ENCODE measurements around the gene TPM1. TPM values are rescaled to one million over a fixed set of nuclear protein-coding genes. Genes with fewer than 3 reads are reported as not detected.

The TPM1 gene
- total RNA-seq, 2 donors from 2014 or later: 8,049 to 9,104 TPM

GRCh38 chr15:63065262-63066221 is 23.0 kb downstream of the TPM1 start:
- ATAC-seq: no peak
- intact Hi-C loops (cut with DNase I): no loop called here
- DNase-seq: no peak

GRCh38 chr15:63066272-63066671 is 23.7 kb downstream of the TPM1 start:
- ATAC-seq: no peak
- intact Hi-C loops (cut with DNase I): no loop called here
- DNase-seq: no peak

GRCh38 chr15:63067306-63067705 is 24.8 kb downstream of the TPM1 start:
- no peak for ATAC-seq
- intact Hi-C loops (cut with DNase I): no loop called here

GRCh38 chr15:63067976-63068743 is 25.6 kb downstream of the TPM1 start:
- ATAC-seq (peak; percentile 3), DNase-seq (no peak)
- intact Hi-C loops (cut with DNase I): no loop called here

More at GRCh38 chr15:63067306-63067705, 24.8 kb downstream of the TPM1 start:
- DNase-seq: no peak

- peak in 1 of 2 donors; percentile 5 for ATAC-seq
- DNase-seq: no peak
- intact Hi-C loops (cut with DNase I): no loop called here
Measured at GRCh38 chr15:63069616-63070090, 27.1 kb downstream of the TPM1 start.

- ATAC-seq (no peak), DNase-seq (no peak)
- intact Hi-C loops (cut with DNase I): no loop called here
Measured at GRCh38 chr15:63070681-63071129, 28.2 kb downstream of the TPM1 start.

GRCh38 chr15:63071288-63071909 is 28.9 kb downstream of the TPM1 start:
- DNase-seq: no peak
- ATAC-seq: no peak
- intact Hi-C loops (cut with DNase I): no loop called here

- ATAC-seq (no peak), DNase-seq (no peak)
- intact Hi-C loops (cut with DNase I): no loop called here
Measured at GRCh38 chr15:63072023-63072650, 29.6 kb downstream of the TPM1 start.

- DNase-seq: no peak
- intact Hi-C loops (cut with DNase I): no loop called here
- peak in 1 of 2 donors; percentile 2 for ATAC-seq
Measured at GRCh38 chr15:63072809-63073277, 30.3 kb downstream of the TPM1 start.

- ATAC-seq: peak in 1 of 2 donors; percentile 50
- no peak for DNase-seq
- intact Hi-C loops (cut with DNase I): no loop called here
Measured at GRCh38 chr15:63073497-63074172, 31.1 kb downstream of the TPM1 start.

- ATAC-seq: no peak
- intact Hi-C loops (cut with DNase I): no loop called here
- no peak for DNase-seq
Measured at GRCh38 chr15:63075015-63075983, 32.8 kb downstream of the TPM1 start.

- intact Hi-C loops (cut with DNase I): no loop called here
- ATAC-seq: no peak
Measured at GRCh38 chr15:63075984-63076713, 33.6 kb downstream of the TPM1 start.

GRCh38 chr15:63076714-63077046 is 34.1 kb downstream of the TPM1 start:
- no peak for DNase-seq
- no peak for ATAC-seq
- intact Hi-C loops (cut with DNase I): no loop called here

More at GRCh38 chr15:63075984-63076713, 33.6 kb downstream of the TPM1 start:
- no peak for DNase-seq

GRCh38 chr15:63077952-63078351 is 35.4 kb downstream of the TPM1 start:
- intact Hi-C loops (cut with DNase I): no loop called here
- DNase-seq (no peak), ATAC-seq (no peak)

GRCh38 chr15:63079947-63080626 is 37.5 kb downstream of the TPM1 start:
- DNase-seq: no peak
- intact Hi-C loops (cut with DNase I): no loop called here
- ATAC-seq: peak in 1 of 2 donors; percentile 56

GRCh38 chr15:63080634-63081250 is 38.2 kb downstream of the TPM1 start:
- ATAC-seq (peak; percentile 77 to 79), DNase-seq (peak; percentile 26)
- intact Hi-C loops (cut with DNase I): no loop called here
